ENCODE data around the gene IL17RE. TPM values are rescaled to one million over a fixed set of nuclear protein-coding genes. Genes with fewer than 3 reads are reported as not detected.
A peak's percentile ranks its signal among the peaks of the same experiment; 100 is the strongest.
"Not testable (repeated sequence)": the region's sequence is repeated elsewhere in the genome, so short reads cannot be mapped to it uniquely, and the experiment has no call there.

IL17RE gene
- total RNA-seq, 1 experiment from 2014 or later, result 4.0 TPM

DNA sequence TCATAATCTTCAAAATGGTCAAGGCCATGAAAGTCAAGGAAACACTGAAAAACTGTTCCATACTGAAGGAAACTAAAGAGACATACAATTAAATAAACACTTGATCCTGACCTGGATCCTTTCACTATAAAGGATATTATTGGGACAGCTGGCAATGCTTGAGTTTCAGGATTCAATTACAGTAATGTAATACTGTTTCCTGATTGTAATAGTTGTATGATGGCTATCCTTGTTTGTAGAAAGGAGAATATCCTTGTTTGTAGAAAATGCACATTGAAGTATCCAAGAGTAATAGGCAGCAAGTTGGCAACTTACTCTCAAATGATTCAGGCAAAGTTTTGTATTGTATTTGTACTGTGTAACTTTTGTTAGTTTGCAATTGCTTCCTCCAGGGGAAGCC is 27.2 kb upstream of the IL17RE start:
- Histone ChIP-seq H3K4me1 (ENCODE audit: insufficient read depth, low read length) (peaks cover 26% of the 10 kb centered on the region), H3K4me3 (ENCODE audit: low read length) (no peak overlapping the region), H3K9me2 (replicated peaks; ENCODE audit: low read length) (no peaks in the 10 kb centered on the region), H3K9me3 (ENCODE audit: low read length) (no peaks in the 10 kb centered on the region), H3K9ac (ENCODE audit: low read length) (no peak overlapping the region), H4K20me1 (ENCODE audit: low read length) (no peaks in the 10 kb centered on the region), H2AFZ (ENCODE audit: low read length) (no peak overlapping the region), H3K27me3 (ENCODE audit: low read length) (no peaks in the 10 kb centered on the region), H3K36me3 (ENCODE audit: low read depth, low read length) (no peaks in the 10 kb centered on the region), H3K27ac (ENCODE audit: low read length) (no peak overlapping the region), H3K4me2 (ENCODE audit: low read length) (no peak overlapping the region), H3F3A (ENCODE audit: low read length, unreplicated experiment) (peaks cover 4% of the 10 kb centered on the region), H3K79me2 (ENCODE audit: low read length) (no peaks in the 10 kb centered on the region)
- DNase-seq (no peak), ATAC-seq (peak; percentile 45)
- BruUV-seq (replicated peaks), result no TSS peak
- POLR2A ChIA-PET (ENCODE audit: unreplicated experiment), result no interaction called here
- intact Hi-C loops (cut with micrococcal nuclease), result no loop called here
- CTCF ChIA-PET, result no interaction called here
- TF ChIP-seq, protein P1, sequence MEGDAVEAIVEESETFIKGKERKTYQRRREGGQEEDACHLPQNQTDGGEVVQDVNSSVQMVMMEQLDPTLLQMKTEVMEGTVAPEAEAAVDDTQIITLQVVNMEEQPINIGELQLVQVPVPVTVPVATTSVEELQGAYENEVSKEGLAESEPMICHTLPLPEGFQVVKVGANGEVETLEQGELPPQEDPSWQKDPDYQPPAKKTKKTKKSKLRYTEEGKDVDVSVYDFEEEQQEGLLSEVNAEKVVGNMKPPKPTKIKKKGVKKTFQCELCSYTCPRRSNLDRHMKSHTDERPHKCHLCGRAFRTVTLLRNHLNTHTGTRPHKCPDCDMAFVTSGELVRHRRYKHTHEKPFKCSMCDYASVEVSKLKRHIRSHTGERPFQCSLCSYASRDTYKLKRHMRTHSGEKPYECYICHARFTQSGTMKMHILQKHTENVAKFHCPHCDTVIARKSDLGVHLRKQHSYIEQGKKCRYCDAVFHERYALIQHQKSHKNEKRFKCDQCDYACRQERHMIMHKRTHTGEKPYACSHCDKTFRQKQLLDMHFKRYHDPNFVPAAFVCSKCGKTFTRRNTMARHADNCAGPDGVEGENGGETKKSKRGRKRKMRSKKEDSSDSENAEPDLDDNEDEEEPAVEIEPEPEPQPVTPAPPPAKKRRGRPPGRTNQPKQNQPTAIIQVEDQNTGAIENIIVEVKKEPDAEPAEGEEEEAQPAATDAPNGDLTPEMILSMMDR (conservative IDR thresholded peaks at IDR 0.05; ENCODE audit: low read depth, low read length), result no peak

GRCh38 chr3:9876255-9876654 is 26.4 kb upstream of the IL17RE start:
- H3K27ac ChIP-seq (ENCODE audit: low read length); H4K20me1 ChIP-seq (ENCODE audit: low read length); H3K36me3 ChIP-seq (ENCODE audit: low read depth, low read length); H2AFZ ChIP-seq (ENCODE audit: low read length); intact Hi-C loops (cut with micrococcal nuclease); H3K79me2 ChIP-seq (ENCODE audit: low read length); ATAC-seq; POLR2A ChIA-PET (ENCODE audit: unreplicated experiment); H3K27me3 ChIP-seq (ENCODE audit: low read length); H3K4me3 ChIP-seq (ENCODE audit: low read length); H3K4me2 ChIP-seq (ENCODE audit: low read length); H3K9me3 ChIP-seq (ENCODE audit: low read length); DNase-seq; H3K9ac ChIP-seq (ENCODE audit: low read length); H3K9me2 ChIP-seq (replicated peaks; ENCODE audit: low read length); CTCF ChIA-PET; H3F3A ChIP-seq (ENCODE audit: low read length, unreplicated experiment); BruUV-seq (replicated peaks): not testable (repeated sequence)
- H3K4me1 ChIP-seq (ENCODE audit: insufficient read depth, low read length), result peaks cover 18% of the 10 kb centered on the region

GRCh38 chr3:9876991-9877390 is 25.7 kb upstream of the IL17RE start:
- H2AFZ ChIP-seq (ENCODE audit: low read length), result no peak overlapping the region
- intact Hi-C loops (cut with micrococcal nuclease), result no loop called here
- POLR2A ChIA-PET (ENCODE audit: unreplicated experiment), result no interaction called here
- no peaks in the 10 kb centered on the region for H3K79me2 ChIP-seq (ENCODE audit: low read length)
- no TSS peak for BruUV-seq (replicated peaks)
- no peak for ATAC-seq
- no peak overlapping the region for H3K4me3 ChIP-seq (ENCODE audit: low read length)
- no peak overlapping the region for H3K9ac ChIP-seq (ENCODE audit: low read length)
- H3K27me3 ChIP-seq (ENCODE audit: low read length), result no peaks in the 10 kb centered on the region
- no peaks in the 10 kb centered on the region for H3K9me3 ChIP-seq (ENCODE audit: low read length)
- CTCF ChIA-PET, result no interaction called here
- H3K27ac ChIP-seq (ENCODE audit: low read length), result no peak overlapping the region
- no peaks in the 10 kb centered on the region for H3F3A ChIP-seq (ENCODE audit: low read length, unreplicated experiment)
- peaks cover 11% of the 10 kb centered on the region for H3K4me1 ChIP-seq (ENCODE audit: insufficient read depth, low read length)
- no peak for DNase-seq
- TF ChIP-seq EZH2phosphoT487 (IDR thresholded peaks at IDR 0.05; ENCODE audit: borderline replicate concordance, low read length) (no peak), EZH2 (IDR thresholded peaks at IDR 0.05; ENCODE audit: low read length, unreplicated experiment) (no peak)
- TF ChIP-seq, protein P1 (conservative IDR thresholded peaks at IDR 0.05; ENCODE audit: low read depth, low read length), result no peak
- no peak overlapping the region for H3K4me2 ChIP-seq (ENCODE audit: low read length)
- no peaks in the 10 kb centered on the region for H4K20me1 ChIP-seq (ENCODE audit: low read length)
- H3K36me3 ChIP-seq (ENCODE audit: low read depth, low read length), result no peaks in the 10 kb centered on the region
- H3K9me2 ChIP-seq (replicated peaks; ENCODE audit: low read length), result no peaks in the 10 kb centered on the region

Measured in PC-3 (cell line).